ENCODE measurements around the gene ENPEP.

DNA sequence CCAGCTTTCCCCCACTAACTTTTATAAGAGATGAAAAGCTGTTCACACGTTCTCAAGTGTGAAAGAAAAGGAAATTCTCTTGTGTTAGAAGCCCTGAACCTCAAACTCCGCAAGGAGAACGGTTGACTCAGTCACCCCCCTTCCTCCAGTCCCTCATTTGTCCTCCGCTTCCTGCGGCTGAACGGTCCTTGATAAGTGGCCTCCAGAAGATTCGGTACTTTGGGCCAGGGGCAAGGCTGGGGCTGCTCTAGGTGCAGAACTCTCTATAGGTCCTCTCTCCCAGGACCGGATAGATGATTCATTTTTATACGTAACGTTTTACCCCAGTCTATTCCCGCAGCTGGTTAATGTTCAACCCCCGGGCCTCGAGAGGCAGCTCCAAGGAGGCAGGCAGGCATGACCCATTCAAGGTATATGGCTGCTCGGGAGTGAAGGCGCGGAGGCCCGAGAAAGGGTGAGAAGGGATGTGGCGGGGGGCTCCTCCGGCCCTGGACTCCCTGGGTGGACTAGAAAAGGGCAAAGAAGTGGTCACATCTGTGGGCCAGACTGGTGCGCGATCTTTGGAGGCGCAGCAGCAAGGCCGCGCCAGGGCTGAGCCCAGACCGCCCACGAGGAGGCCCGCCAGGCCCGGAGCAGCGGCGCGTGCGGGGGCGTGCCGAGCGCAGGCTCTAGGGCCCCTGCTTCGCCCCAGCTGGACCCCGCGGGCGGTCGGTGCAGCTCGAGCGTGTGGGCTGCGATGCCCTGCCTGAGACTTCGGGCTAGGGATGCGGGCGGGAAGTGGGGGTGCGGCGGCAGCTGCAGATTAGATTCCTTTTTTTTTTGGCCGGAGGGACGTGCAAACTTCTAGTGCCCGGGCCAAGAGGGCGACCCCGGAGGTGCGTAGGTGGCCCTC is 135.2 kb downstream of the ENPEP start:
- no peak for TF ChIP-seq CTCF (IDR thresholded peaks at IDR 0.05 in 4 of 5, conservative IDR thresholded peaks at IDR 0.05 in 1 of 5)
- no peak for TF ChIP-seq POLR2A (IDR thresholded peaks at IDR 0.05)
